Vagina (tissue), 2 donors: ENCODE results near the gene PLPPR5. TPM values are rescaled to one million over a fixed set of nuclear protein-coding genes. Genes with fewer than 3 reads are reported as not detected.

Source experiments
- DNase-seq, 2 donors: peaks; one replicate each; pipeline ENCODE4 v3.0.0-alpha.2; 2017; ENCODE audit errors: extremely low spot score in 2 of 2
- H3K27ac ChIP-seq: fragments of 200-600 bp; sonication (generic); one replicate; pipeline ENCODE4 v1.5.1; 2019
- H3K27me3 ChIP-seq: fragments of 200-600 bp; sonication (generic); one replicate; pipeline ENCODE4 v1.5.1; 2019
- H3K36me3 ChIP-seq, 2 donors: fragments of 200-600 bp; sonication (generic); one replicate each; pipeline ENCODE4 v1.5.1; 2017 to 2019
- H3K4me1 ChIP-seq: fragments of 200-600 bp; sonication (generic); one replicate; pipeline ENCODE4 v1.5.1; 2019
- H3K4me3 ChIP-seq, 2 donors: fragments of 200-600 bp; sonication (generic); 1 replicate in 1 of 2; 2 replicates in 1 of 2; pipeline ENCODE4 v1.5.1; 2016 to 2019
- H3K9me3 ChIP-seq: fragments of 200-600 bp; sonication (generic); one replicate; pipeline ENCODE4 v1.5.1; 2019
- POLR2A ChIP-seq, 2 donors: fragments of 450-650 bp; IDR thresholded peaks; one replicate each; pipeline ENCODE4 v1.6.1; 2017; ENCODE audit warnings: antibody characterized with exemption in 2 of 2, mild to moderate bottlenecking in 2 of 2, moderate library complexity in 2 of 2
- POLR2AphosphoS5 ChIP-seq, 2 donors: sonication (generic); formaldehyde crosslinking; IDR thresholded peaks; one replicate each; pipeline ENCODE4 v1.9.0; 2017; ENCODE audit warnings: antibody characterized with exemption in 2 of 2, mild to moderate bottlenecking in 2 of 2, low read depth in 1 of 2; ENCODE audit not compliant: insufficient read depth in 1 of 2
- intact Hi-C: fragments of 100-400 bp; cut with DNase I; formaldehyde crosslinking; loops from one replicate; pipeline ENCODE4 v1.15.1; 2023
- total RNA-seq: library from RNA; depleted of rRNA; stranded (reverse); fragments of >200 nt; gene quantifications from one replicate; pipeline ENCODE4 v1.2.3, GENCODE V29; 2016
- TF ChIP-seq, protein P1 (sequence below), 3 experiments: fragments of 450-650 bp in 2 of 3; fragments of 200-600 bp in 1 of 3; sonication (generic) in 1 of 3; IDR thresholded peaks; one replicate each; pipeline ENCODE4 v1.5.1; 2017 to 2019; ENCODE audit warnings: antibody characterized with exemption in 3 of 3, mild to moderate bottlenecking in 2 of 3, moderate library complexity in 2 of 3

Gene PLPPR5
- total RNA-seq, 1 donor from 2014 or later = not detected

GRCh38 chr1:99003581-99004253 lies 944 bp downstream of the PLPPR5 start:
- TF ChIP-seq POLR2A (IDR thresholded peaks at IDR 0.05) (no peak), POLR2AphosphoS5 (IDR thresholded peaks at IDR 0.05; ENCODE audit: insufficient read depth in 1 of 2, low read depth in 1 of 2) (no peak)
- TF ChIP-seq, protein P1, sequence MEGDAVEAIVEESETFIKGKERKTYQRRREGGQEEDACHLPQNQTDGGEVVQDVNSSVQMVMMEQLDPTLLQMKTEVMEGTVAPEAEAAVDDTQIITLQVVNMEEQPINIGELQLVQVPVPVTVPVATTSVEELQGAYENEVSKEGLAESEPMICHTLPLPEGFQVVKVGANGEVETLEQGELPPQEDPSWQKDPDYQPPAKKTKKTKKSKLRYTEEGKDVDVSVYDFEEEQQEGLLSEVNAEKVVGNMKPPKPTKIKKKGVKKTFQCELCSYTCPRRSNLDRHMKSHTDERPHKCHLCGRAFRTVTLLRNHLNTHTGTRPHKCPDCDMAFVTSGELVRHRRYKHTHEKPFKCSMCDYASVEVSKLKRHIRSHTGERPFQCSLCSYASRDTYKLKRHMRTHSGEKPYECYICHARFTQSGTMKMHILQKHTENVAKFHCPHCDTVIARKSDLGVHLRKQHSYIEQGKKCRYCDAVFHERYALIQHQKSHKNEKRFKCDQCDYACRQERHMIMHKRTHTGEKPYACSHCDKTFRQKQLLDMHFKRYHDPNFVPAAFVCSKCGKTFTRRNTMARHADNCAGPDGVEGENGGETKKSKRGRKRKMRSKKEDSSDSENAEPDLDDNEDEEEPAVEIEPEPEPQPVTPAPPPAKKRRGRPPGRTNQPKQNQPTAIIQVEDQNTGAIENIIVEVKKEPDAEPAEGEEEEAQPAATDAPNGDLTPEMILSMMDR (IDR thresholded peaks at IDR 0.05) = no peak
- Histone ChIP-seq H3K27ac (no peak overlapping the region), H3K4me3 (no peak overlapping the region), H3K27me3 (no peaks in the 10 kb centered on the region), H3K4me1 (peaks cover 12% of the 10 kb centered on the region), H3K9me3 (no peaks in the 10 kb centered on the region), H3K36me3 (no peaks in the 10 kb centered on the region)
- no peak for DNase-seq
- intact Hi-C loops = no loop called here

DNA sequence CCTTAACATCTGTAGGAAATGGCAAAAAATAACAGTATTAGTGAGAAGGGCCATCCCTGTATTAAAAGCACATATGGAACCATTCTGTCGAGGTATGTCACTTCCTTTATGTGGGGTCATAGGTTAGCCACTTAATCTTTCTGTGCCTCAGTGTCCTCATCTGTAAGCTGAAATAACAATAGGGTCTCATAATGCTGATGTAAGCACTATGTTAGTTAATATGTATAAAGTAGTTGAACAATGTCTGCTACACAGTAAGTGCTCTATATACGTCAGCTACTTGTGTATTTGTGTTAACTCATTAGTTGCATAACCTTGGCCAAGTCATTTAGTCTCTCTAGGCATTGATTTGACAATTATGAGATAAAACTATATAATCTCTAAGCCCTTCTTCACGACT lies 11.8 kb downstream of the PLPPR5 start:
- Histone ChIP-seq H3K36me3 (no peaks in the 10 kb centered on the region), H3K4me3 (no peak overlapping the region), H3K27ac (no peak overlapping the region), H3K4me1 (no peaks in the 10 kb centered on the region), H3K9me3 (no peaks in the 10 kb centered on the region), H3K27me3 (no peaks in the 10 kb centered on the region)
- TF ChIP-seq POLR2AphosphoS5 (IDR thresholded peaks at IDR 0.05; ENCODE audit: insufficient read depth in 1 of 2, low read depth in 1 of 2) (no peak), POLR2A (IDR thresholded peaks at IDR 0.05) (no peak)
- TF ChIP-seq, protein P1 (IDR thresholded peaks at IDR 0.05) = no peak
- DNase-seq = no peak
- intact Hi-C loops = no loop called here

- intact Hi-C loops = no loop called here
- H3K4me3 ChIP-seq = no peak overlapping the region
- H3K27ac ChIP-seq = no peak overlapping the region
- H3K27me3 ChIP-seq = no peaks in the 10 kb centered on the region
- TF ChIP-seq POLR2A (IDR thresholded peaks at IDR 0.05) = no peak
- no peak for TF ChIP-seq POLR2AphosphoS5 (IDR thresholded peaks at IDR 0.05; ENCODE audit: insufficient read depth in 1 of 2, low read depth in 1 of 2)
- no peak for DNase-seq
- H3K9me3 ChIP-seq = no peaks in the 10 kb centered on the region
- no peaks in the 10 kb centered on the region for H3K36me3 ChIP-seq
- H3K4me1 ChIP-seq = no peaks in the 10 kb centered on the region
Observed at GRCh38 chr1:98991127-98992012, 13.3 kb downstream of the PLPPR5 start.

DNA sequence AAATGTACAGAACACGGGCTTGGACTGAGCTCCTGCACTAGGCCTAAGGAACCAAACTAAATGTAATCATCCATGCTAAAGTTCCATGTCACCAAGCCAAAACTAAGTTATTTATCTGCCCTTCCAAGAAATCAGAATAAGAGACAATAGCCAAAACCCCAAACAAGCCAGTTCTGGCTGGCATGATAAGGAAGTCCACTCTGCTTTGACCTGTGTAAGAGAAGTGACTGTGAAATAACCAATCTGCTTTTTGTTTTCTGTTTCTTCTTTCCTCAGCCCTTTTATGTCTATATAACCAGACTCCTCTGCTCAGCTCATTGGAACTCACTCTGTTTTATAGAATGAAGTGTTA lies 15.1 kb downstream of the PLPPR5 start:
- TF ChIP-seq, protein P1 (IDR thresholded peaks at IDR 0.05) = no peak
- no peak for TF ChIP-seq POLR2A (IDR thresholded peaks at IDR 0.05)
- TF ChIP-seq POLR2AphosphoS5 (IDR thresholded peaks at IDR 0.05; ENCODE audit: insufficient read depth in 1 of 2, low read depth in 1 of 2) = no peak
- no peak for DNase-seq
- Histone ChIP-seq H3K36me3 (no peaks in the 10 kb centered on the region), H3K4me1 (no peaks in the 10 kb centered on the region), H3K27ac (no peak overlapping the region), H3K9me3 (no peaks in the 10 kb centered on the region), H3K4me3 (no peak overlapping the region), H3K27me3 (no peaks in the 10 kb centered on the region)
- intact Hi-C loops = no loop called here

GRCh38 chr1:98988904-98989555 lies 15.6 kb downstream of the PLPPR5 start:
- TF ChIP-seq, protein P1 (IDR thresholded peaks at IDR 0.05) = no peak
- TF ChIP-seq POLR2A (IDR thresholded peaks at IDR 0.05) (no peak), POLR2AphosphoS5 (IDR thresholded peaks at IDR 0.05; ENCODE audit: insufficient read depth in 1 of 2, low read depth in 1 of 2) (no peak)
- Histone ChIP-seq H3K9me3 (no peaks in the 10 kb centered on the region), H3K36me3 (no peaks in the 10 kb centered on the region), H3K4me1 (no peaks in the 10 kb centered on the region), H3K27ac (no peak overlapping the region), H3K27me3 (no peaks in the 10 kb centered on the region), H3K4me3 (no peak overlapping the region)
- no peak for DNase-seq
- intact Hi-C loops = no loop called here
